WTC11 (cell line): ENCODE data around the gene IL1RAPL1. TPM values are rescaled to one million over a fixed set of nuclear protein-coding genes. Genes with fewer than 3 reads are reported as not detected.

Experiments used
- ATAC-seq: fragments of 200-7000 bp; cut with Tn5 transposase; 2 replicates; pipeline ENCODE4 v1.10.0; 2021; ENCODE audit warnings: mild to moderate bottlenecking, moderate library complexity
- CTCF ChIA-PET: fragments of 300-600 bp; sonication (Branson Sonifier 250); formaldehyde crosslinking; loops from one replicate; lab custom pipeline; 2021; ENCODE audit warnings: antibody characterized with exemption; lab: Charles Lee
- POLR2A ChIA-PET: fragments of 350-600 bp; sonication (Branson Sonifier 250); formaldehyde crosslinking; loops from one replicate; lab custom pipeline; 2021; ENCODE audit warnings: antibody characterized with exemption; lab: Charles Lee
- DNase-seq: peaks from one replicate; pipeline ENCODE4 v3.0.0; 2021; ENCODE audit warnings: low spot score
- H3K27ac Mint-ChIP-seq: 2 replicates; pipeline ENCODE4 v1.8.0; 2021; ENCODE audit warnings: mixed read lengths
- H3K27me3 Mint-ChIP-seq: 2 replicates; pipeline ENCODE4 v1.8.0; 2021; ENCODE audit warnings: low read depth, mild to moderate bottlenecking, moderate library complexity, mixed read lengths
- H3K36me3 Mint-ChIP-seq: 2 replicates; pipeline ENCODE4 v1.8.0; 2021; ENCODE audit warnings: mixed read lengths
- H3K4me1 Mint-ChIP-seq: 2 replicates; pipeline ENCODE4 v1.8.0; 2022; ENCODE audit warnings: mixed read lengths
- H3K4me3 Mint-ChIP-seq: 2 replicates; pipeline ENCODE4 v1.8.0; 2021; ENCODE audit warnings: mild to moderate bottlenecking, moderate library complexity, mixed read lengths
- H3K9me3 Mint-ChIP-seq: 2 replicates; pipeline ENCODE4 v1.8.0; 2021; ENCODE audit warnings: mixed read lengths
- CBFB ChIP-seq: sonication (generic); formaldehyde crosslinking; IDR thresholded peaks from 2 replicates; pipeline ENCODE4 v1.8.1; 2022; ENCODE audit warnings: mild to moderate bottlenecking, low read depth, missing genetic modification reagents
- ELF4 ChIP-seq: sonication (generic); formaldehyde crosslinking; IDR thresholded peaks from 2 replicates; pipeline ENCODE4 v1.8.1; 2022; ENCODE audit warnings: low read depth, mild to moderate bottlenecking, moderate library complexity, missing genetic modification reagents
- GABPB1 ChIP-seq: sonication (generic); formaldehyde crosslinking; IDR thresholded peaks from 2 replicates; pipeline ENCODE4 v1.8.1; 2023; ENCODE audit warnings: mild to moderate bottlenecking, missing genetic modification reagents
- JUN ChIP-seq: sonication (generic); formaldehyde crosslinking; IDR thresholded peaks from 2 replicates; pipeline ENCODE4 v1.8.0; 2023; ENCODE audit warnings: mild to moderate bottlenecking, missing genetic modification reagents
- KAT7 ChIP-seq: sonication (generic); formaldehyde crosslinking; IDR thresholded peaks from 2 replicates; pipeline ENCODE4 v1.8.1; 2023; ENCODE audit warnings: missing genetic modification reagents, mild to moderate bottlenecking, borderline replicate concordance
- MXD4 ChIP-seq: fragments of 250-450 bp; sonication (Bioruptor Pico); IDR thresholded peaks from 2 replicates; pipeline ENCODE4 v1.8.0; 2021; ENCODE audit warnings: mild to moderate bottlenecking, moderate library complexity, borderline replicate concordance
- MYBL2 ChIP-seq: sonication (generic); formaldehyde crosslinking; IDR thresholded peaks from 2 replicates; pipeline ENCODE4 v1.8.1; 2023; ENCODE audit warnings: mild to moderate bottlenecking, moderate library complexity, missing genetic modification reagents
- NFE2L1 ChIP-seq: sonication (generic); formaldehyde crosslinking; IDR thresholded peaks from 2 replicates; pipeline ENCODE4 v1.8.1; 2023; ENCODE audit warnings: missing genetic modification reagents
- SMAD3 ChIP-seq: sonication (generic); formaldehyde crosslinking; IDR thresholded peaks from 2 replicates; pipeline ENCODE4 v1.8.0; 2022; ENCODE audit warnings: missing genetic modification reagents, mild to moderate bottlenecking, borderline replicate concordance
- SOX15 ChIP-seq: fragments of 250-450 bp; sonication (Bioruptor Pico); IDR thresholded peaks from 2 replicates; pipeline ENCODE4 v1.9.0; 2021; ENCODE audit warnings: mild to moderate bottlenecking
- ZNF138 ChIP-seq: sonication (generic); formaldehyde crosslinking; conservative IDR thresholded peaks from 2 replicates; pipeline ENCODE4 v1.8.1; 2022; ENCODE audit warnings: mild to moderate bottlenecking, moderate library complexity, missing genetic modification reagents
- ZNF317 ChIP-seq: sonication (generic); formaldehyde crosslinking; IDR thresholded peaks from 2 replicates; pipeline ENCODE4 v1.8.1; 2023; ENCODE audit warnings: low read depth, mild to moderate bottlenecking, moderate library complexity, missing genetic modification reagents, borderline replicate concordance
- ZNF671 ChIP-seq: fragments of 250-450 bp; sonication (Bioruptor Pico); IDR thresholded peaks from 2 replicates; pipeline ENCODE4 v1.8.0; 2021; ENCODE audit warnings: mild to moderate bottlenecking
- total RNA-seq: library from RNA; stranded (reverse); gene quantifications from 3 replicates; pipeline ENCODE4 v1.2.3, GENCODE V29; 2021
- TF ChIP-seq, protein P1 (sequence below): fragments of 200-600 bp; IDR thresholded peaks from 2 replicates; pipeline ENCODE4 v1.8.0; 2022; ENCODE audit warnings: antibody characterized with exemption
- TF ChIP-seq, protein P2 (sequence below): fragments of 250-450 bp; sonication (Bioruptor Pico); conservative IDR thresholded peaks from 2 replicates; pipeline ENCODE4 v1.9.0; 2021; ENCODE audit warnings: mild to moderate bottlenecking
- TF ChIP-seq, protein P3 (sequence below): sonication (generic); formaldehyde crosslinking; IDR thresholded peaks from 2 replicates; pipeline ENCODE4 v1.8.0; 2022; ENCODE audit warnings: mild to moderate bottlenecking, missing genetic modification reagents
- TF ChIP-seq, protein P4 (sequence below): sonication (generic); formaldehyde crosslinking; IDR thresholded peaks from 2 replicates; pipeline ENCODE4 v1.8.0; 2022; ENCODE audit warnings: mild to moderate bottlenecking, missing genetic modification reagents
- TF ChIP-seq, protein P5 (sequence below): fragments of 250-450 bp; sonication (Bioruptor Pico); IDR thresholded peaks from 2 replicates; pipeline ENCODE4 v1.9.0; 2021; ENCODE audit warnings: moderate library complexity, mild to moderate bottlenecking, inconsistent platforms, borderline replicate concordance
- TF ChIP-seq, protein P6 (sequence below): sonication (generic); formaldehyde crosslinking; IDR thresholded peaks from 2 replicates; pipeline ENCODE4 v1.8.1; 2022; ENCODE audit warnings: mild to moderate bottlenecking, moderate library complexity, missing genetic modification reagents
- TF ChIP-seq, protein P7 (sequence below): sonication (generic); formaldehyde crosslinking; IDR thresholded peaks from 2 replicates; pipeline ENCODE4 v1.8.1; 2022; ENCODE audit warnings: missing genetic modification reagents, borderline replicate concordance
- TF ChIP-seq, protein P8 (sequence below): fragments of 250-450 bp; sonication (Bioruptor Pico); IDR thresholded peaks from 2 replicates; pipeline ENCODE4 v2.1.2; 2022; ENCODE audit warnings: mild to moderate bottlenecking, moderate library complexity
- TF ChIP-seq, protein P9 (sequence below): sonication (generic); formaldehyde crosslinking; IDR thresholded peaks from 2 replicates; pipeline ENCODE4 v1.8.1; 2022; ENCODE audit warnings: mild to moderate bottlenecking, missing genetic modification reagents, moderate library complexity, borderline replicate concordance

Gene IL1RAPL1
- total RNA-seq, 1 experiment from 2014 or later: 0.13 TPM

DNA sequence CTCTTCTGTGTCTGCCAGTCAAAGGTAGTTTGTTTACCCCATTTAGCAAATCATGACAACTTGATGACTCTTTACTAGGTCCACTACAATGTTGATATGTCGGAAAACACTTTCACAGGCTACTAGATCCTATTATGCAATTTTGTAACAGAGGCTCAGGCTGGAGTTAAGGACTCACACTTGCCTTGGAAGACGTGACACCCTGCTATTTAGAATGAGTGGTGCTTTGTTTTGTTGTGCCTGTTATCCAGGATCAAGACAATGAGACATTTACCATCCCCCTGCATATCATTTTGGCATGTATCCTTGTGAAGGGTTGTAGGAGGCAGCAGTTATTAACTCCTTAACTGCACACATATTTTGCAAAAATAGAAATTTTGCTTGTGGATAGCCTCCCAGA lies 263.7 kb downstream of the IL1RAPL1 start (continued):
- TF ChIP-seq, protein P1, sequence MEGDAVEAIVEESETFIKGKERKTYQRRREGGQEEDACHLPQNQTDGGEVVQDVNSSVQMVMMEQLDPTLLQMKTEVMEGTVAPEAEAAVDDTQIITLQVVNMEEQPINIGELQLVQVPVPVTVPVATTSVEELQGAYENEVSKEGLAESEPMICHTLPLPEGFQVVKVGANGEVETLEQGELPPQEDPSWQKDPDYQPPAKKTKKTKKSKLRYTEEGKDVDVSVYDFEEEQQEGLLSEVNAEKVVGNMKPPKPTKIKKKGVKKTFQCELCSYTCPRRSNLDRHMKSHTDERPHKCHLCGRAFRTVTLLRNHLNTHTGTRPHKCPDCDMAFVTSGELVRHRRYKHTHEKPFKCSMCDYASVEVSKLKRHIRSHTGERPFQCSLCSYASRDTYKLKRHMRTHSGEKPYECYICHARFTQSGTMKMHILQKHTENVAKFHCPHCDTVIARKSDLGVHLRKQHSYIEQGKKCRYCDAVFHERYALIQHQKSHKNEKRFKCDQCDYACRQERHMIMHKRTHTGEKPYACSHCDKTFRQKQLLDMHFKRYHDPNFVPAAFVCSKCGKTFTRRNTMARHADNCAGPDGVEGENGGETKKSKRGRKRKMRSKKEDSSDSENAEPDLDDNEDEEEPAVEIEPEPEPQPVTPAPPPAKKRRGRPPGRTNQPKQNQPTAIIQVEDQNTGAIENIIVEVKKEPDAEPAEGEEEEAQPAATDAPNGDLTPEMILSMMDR: no peak
- TF ChIP-seq, all 79 proteins: peak for 0

DNA sequence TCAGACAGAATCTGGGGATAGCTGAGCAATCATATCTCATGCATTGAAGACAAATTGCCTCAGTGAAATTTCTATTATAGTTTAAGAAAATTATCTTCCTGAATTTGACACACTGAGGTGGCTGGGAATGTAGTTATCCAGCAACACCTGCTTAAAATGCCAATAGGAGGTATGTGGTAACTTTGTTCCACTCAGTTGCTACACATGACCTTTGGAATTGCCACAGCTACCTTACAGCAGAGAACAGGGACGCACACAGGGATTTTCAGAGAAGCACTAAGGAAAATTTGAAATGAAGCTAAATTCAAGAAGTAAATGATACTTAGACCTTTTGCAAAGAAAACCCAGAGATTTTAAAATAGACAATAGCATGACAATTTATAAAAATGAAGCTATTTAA lies 264.6 kb downstream of the IL1RAPL1 start:
- TF ChIP-seq, protein P2, sequence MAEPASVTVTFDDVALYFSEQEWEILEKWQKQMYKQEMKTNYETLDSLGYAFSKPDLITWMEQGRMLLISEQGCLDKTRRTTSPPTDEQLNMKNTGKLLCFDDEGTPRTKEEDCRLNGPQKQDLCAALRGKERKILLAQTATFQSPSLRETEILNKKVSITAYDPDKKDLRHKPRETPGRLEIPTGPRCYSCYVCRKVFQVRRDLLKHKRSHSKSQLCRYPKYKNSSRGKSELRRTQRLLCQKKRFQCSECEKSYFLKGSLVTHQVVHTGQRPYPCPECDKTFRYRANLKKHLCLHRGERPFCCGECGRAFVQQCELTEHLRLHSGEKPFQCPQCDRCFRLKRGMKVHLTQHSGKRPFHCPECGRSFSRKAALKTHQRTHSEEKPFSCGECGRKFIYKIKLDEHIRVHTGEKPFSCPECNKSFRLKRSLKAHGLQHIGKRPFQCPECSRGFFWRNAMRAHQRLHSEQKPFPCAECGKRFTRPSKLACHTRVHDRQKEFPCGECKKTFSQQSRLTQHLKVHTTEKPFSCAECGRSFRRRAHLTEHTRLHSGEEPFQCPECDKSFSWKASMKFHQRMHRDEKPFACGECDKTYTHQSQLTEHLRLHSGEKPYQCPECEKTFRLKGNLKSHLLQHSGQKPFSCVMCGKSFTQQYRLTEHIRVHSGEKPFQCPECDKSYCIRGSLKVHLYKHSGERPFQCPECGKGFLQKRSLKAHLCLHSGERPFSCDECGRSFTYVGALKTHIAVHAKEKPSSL (CRISPR knock-in tag): no peak
- TF ChIP-seq GABPB1 (CRISPR knock-in tag): no peak
- TF ChIP-seq, protein P3, sequence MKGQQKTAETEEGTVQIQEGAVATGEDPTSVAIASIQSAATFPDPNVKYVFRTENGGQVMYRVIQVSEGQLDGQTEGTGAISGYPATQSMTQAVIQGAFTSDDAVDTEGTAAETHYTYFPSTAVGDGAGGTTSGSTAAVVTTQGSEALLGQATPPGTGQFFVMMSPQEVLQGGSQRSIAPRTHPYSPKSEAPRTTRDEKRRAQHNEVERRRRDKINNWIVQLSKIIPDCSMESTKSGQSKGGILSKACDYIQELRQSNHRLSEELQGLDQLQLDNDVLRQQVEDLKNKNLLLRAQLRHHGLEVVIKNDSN (CRISPR knock-in tag): no peak
- TF ChIP-seq, protein P4, sequence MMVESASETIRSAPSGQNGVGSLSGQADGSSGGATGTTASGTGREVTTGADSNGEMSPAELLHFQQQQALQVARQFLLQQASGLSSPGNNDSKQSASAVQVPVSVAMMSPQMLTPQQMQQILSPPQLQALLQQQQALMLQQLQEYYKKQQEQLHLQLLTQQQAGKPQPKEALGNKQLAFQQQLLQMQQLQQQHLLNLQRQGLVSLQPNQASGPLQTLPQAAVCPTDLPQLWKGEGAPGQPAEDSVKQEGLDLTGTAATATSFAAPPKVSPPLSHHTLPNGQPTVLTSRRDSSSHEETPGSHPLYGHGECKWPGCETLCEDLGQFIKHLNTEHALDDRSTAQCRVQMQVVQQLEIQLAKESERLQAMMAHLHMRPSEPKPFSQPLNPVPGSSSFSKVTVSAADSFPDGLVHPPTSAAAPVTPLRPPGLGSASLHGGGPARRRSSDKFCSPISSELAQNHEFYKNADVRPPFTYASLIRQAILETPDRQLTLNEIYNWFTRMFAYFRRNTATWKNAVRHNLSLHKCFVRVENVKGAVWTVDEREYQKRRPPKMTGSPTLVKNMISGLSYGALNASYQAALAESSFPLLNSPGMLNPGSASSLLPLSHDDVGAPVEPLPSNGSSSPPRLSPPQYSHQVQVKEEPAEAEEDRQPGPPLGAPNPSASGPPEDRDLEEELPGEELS (CRISPR knock-in tag): no peak
- no peak for TF ChIP-seq MXD4
- TF ChIP-seq SMAD3 (CRISPR knock-in tag): no peak
- TF ChIP-seq ZNF671: no peak
- TF ChIP-seq, protein P5, sequence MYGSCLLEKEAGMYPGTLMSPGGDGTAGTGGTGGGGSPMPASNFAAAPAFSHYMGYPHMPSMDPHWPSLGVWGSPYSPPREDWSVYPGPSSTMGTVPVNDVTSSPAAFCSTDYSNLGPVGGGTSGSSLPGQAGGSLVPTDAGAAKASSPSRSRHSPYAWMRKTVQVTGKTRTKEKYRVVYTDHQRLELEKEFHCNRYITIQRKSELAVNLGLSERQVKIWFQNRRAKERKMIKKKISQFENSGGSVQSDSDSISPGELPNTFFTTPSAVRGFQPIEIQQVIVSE (CRISPR knock-in tag): no peak
- TF ChIP-seq JUN (CRISPR knock-in tag): no peak
- TF ChIP-seq, protein P6, sequence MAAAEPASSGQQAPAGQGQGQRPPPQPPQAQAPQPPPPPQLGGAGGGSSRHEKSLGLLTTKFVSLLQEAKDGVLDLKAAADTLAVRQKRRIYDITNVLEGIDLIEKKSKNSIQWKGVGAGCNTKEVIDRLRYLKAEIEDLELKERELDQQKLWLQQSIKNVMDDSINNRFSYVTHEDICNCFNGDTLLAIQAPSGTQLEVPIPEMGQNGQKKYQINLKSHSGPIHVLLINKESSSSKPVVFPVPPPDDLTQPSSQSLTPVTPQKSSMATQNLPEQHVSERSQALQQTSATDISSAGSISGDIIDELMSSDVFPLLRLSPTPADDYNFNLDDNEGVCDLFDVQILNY (CRISPR knock-in tag): no peak
- no peak for TF ChIP-seq CBFB (CRISPR knock-in tag)
- TF ChIP-seq SOX15 (CRISPR knock-in tag): no peak
- no peak for TF ChIP-seq ELF4 (CRISPR knock-in tag)
- TF ChIP-seq, all 79 proteins: peak for 0
- H3K27ac Mint-ChIP-seq: no peak overlapping the region
- H3K36me3 Mint-ChIP-seq: no peaks in the 10 kb centered on the region
- CTCF ChIA-PET: no interaction called here
- no peaks in the 10 kb centered on the region for H3K9me3 Mint-ChIP-seq
- no peak for ATAC-seq
- peaks cover 17% of the 10 kb centered on the region for H3K4me1 Mint-ChIP-seq
- POLR2A ChIA-PET: no interaction called here
- H3K4me3 Mint-ChIP-seq: no peak overlapping the region
- no peaks in the 10 kb centered on the region for H3K27me3 Mint-ChIP-seq
- DNase-seq: no peak

DNA sequence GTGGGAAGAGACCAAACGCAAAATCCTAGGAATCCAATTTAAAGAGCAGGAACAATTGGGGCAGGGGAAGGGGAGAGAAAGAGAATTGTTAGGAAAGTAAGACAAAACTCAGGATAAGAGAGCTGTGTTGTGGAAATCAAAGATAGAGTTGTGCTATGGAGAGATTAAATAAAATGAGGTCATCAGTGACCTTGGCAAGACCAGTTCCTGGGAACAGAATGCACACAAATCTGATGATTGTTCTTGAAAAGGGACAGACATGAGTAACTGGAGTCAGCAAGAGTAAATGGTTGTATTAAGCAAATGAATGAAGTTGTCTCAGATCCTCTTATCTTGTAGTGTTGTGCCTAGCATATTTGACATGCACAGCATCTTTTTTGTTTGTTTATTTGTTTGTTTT lies 267.4 kb downstream of the IL1RAPL1 start:
- CTCF ChIA-PET: no interaction called here
- Mint-ChIP-seq H3K36me3 (no peaks in the 10 kb centered on the region), H3K9me3 (no peaks in the 10 kb centered on the region), H3K4me1 (peaks cover 10% of the 10 kb centered on the region; the same call in 1 of the 2 replicates), H3K4me3 (no peak overlapping the region), H3K27ac (no peak overlapping the region), H3K27me3 (no peaks in the 10 kb centered on the region)
- no peak for ATAC-seq
- no peak for DNase-seq
- POLR2A ChIA-PET: no interaction called here
- no peak for TF ChIP-seq MYBL2 (CRISPR knock-in tag)
- TF ChIP-seq, protein P7, sequence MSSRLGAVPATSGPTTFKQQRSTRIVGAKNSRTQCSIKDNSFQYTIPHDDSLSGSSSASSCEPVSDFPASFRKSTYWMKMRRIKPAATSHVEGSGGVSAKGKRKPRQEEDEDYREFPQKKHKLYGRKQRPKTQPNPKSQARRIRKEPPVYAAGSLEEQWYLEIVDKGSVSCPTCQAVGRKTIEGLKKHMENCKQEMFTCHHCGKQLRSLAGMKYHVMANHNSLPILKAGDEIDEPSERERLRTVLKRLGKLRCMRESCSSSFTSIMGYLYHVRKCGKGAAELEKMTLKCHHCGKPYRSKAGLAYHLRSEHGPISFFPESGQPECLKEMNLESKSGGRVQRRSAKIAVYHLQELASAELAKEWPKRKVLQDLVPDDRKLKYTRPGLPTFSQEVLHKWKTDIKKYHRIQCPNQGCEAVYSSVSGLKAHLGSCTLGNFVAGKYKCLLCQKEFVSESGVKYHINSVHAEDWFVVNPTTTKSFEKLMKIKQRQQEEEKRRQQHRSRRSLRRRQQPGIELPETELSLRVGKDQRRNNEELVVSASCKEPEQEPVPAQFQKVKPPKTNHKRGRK (CRISPR knock-in tag): no peak
- TF ChIP-seq ZNF317 (CRISPR knock-in tag): no peak
- no peak for TF ChIP-seq KAT7
- TF ChIP-seq, protein P8, sequence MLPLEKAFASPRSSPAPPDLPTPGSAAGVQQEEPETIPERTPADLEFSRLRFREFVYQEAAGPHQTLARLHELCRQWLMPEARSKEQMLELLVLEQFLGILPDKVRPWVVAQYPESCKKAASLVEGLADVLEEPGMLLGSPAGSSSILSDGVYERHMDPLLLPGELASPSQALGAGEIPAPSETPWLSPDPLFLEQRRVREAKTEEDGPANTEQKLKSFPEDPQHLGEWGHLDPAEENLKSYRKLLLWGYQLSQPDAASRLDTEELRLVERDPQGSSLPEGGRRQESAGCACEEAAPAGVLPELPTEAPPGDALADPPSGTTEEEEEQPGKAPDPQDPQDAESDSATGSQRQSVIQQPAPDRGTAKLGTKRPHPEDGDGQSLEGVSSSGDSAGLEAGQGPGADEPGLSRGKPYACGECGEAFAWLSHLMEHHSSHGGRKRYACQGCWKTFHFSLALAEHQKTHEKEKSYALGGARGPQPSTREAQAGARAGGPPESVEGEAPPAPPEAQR (CRISPR knock-in tag): no peak
- no peak for TF ChIP-seq ZNF138 (CRISPR knock-in tag)
- TF ChIP-seq NFE2L1 (CRISPR knock-in tag): no peak
- TF ChIP-seq, protein P9, sequence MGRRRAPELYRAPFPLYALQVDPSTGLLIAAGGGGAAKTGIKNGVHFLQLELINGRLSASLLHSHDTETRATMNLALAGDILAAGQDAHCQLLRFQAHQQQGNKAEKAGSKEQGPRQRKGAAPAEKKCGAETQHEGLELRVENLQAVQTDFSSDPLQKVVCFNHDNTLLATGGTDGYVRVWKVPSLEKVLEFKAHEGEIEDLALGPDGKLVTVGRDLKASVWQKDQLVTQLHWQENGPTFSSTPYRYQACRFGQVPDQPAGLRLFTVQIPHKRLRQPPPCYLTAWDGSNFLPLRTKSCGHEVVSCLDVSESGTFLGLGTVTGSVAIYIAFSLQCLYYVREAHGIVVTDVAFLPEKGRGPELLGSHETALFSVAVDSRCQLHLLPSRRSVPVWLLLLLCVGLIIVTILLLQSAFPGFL (CRISPR knock-in tag): no peak
